Right cardiac atrium (tissue), 5 donors: ENCODE data around the gene RGS14. TPM values are rescaled to one million over a fixed set of nuclear protein-coding genes. Genes with fewer than 3 reads are reported as not detected.

ENCODE experiments used
- ATAC-seq, 2 donors: fragments of 200-7000 bp; cut with Tn5 transposase; one replicate each; pipeline versions ENCODE4 v1.8.0 to v1.9.1; 2020; ENCODE audit warnings: moderate library complexity in 2 of 2, mild to moderate bottlenecking in 1 of 2
- DNase-seq, 3 donors: peaks; one replicate each; pipeline ENCODE4 v3.0.0-alpha.2; 2020
- H3K27ac ChIP-seq: one replicate; pipeline ENCODE4 v1.5.1; 2013; ENCODE audit warnings: mild to moderate bottlenecking, low read length, control low read depth, moderate library complexity
- H3K27me3 ChIP-seq: one replicate; pipeline ENCODE4 v1.6.1; 2013; ENCODE audit not compliant: control insufficient read depth, insufficient read depth
- H3K4me1 ChIP-seq: one replicate; pipeline ENCODE4 v1.6.1; 2013; ENCODE audit warnings: low read length; ENCODE audit not compliant: control insufficient read depth, insufficient read depth
- H3K4me3 ChIP-seq: one replicate; pipeline ENCODE4 v1.5.1; 2013; ENCODE audit warnings: low read length, control low read depth
- H3K9me3 ChIP-seq: one replicate; pipeline ENCODE4 v1.6.1; 2013; ENCODE audit warnings: low read length; ENCODE audit not compliant: control insufficient read depth
- WGBS: extraction: QIAGEN DNeasy Blood & Tissue Kit; methylation state at CpG from one replicate; pipeline ENCODE4 v1.1.7; 2013; 5-methylcytosine and 5-hydroxymethylcytosine counted together
- intact Hi-C, 4 donors: fragments of 100-400 bp; cut with DNase I; formaldehyde crosslinking; loops; one replicate each; pipeline versions ENCODE4 v1.11.0 to v1.14.0; 2022 to 2023
- polyA plus RNA-seq: library from polyadenylated mRNA; stranded (reverse); fragments of 200-250 nt; gene quantifications from one replicate; pipeline ENCODE4 v1.2.3, GENCODE V29; 2013
- total RNA-seq, 4 donors: library from RNA; stranded (reverse); fragmentation: NEBNext Ultra II Directional; extraction: Animal tissue kit (Norgen Biotek cat#: 25700); gene quantifications; one replicate each; pipeline ENCODE4 v1.2.1, GENCODE V29; 2021
- donor health status: healthy with polysubstance abuse.
- donor health status: DM: no; HTN: yes; CAD: no.
- donor health status: DM: no; HTN: no; CAD: no.
- donor health status: DM: no; HTN: yes; CAD: no; lungs with severe emphysema.
- donor health status: DM: yes; HTN: yes; CAD: no.

RGS14 gene
- total and polyA plus RNA-seq, 5 donors: 3.8 to 5.1 (median 4.2) TPM

- intact Hi-C loops: no loop called here
- H3K27me3 ChIP-seq: no peaks in the 10 kb centered on the region
- ATAC-seq (no peak), DNase-seq (peak in 1 of 3 donors; percentile 23)
- WGBS: 91% methylated on average over 19 of the region's 19 CpGs
- no peaks in the 10 kb centered on the region for H3K4me1 ChIP-seq
- H3K9me3 ChIP-seq: no peaks in the 10 kb centered on the region
- H3K4me3 ChIP-seq: no peak overlapping the region
- H3K27ac ChIP-seq: no peak overlapping the region
These were observed 29.0 kb upstream of the RGS14 start for GRCh38 chr5:177328545-177329231.

- H3K4me1 ChIP-seq: no peaks in the 10 kb centered on the region
- H3K9me3 ChIP-seq: no peaks in the 10 kb centered on the region
- H3K27me3 ChIP-seq: no peaks in the 10 kb centered on the region
- WGBS: 86% methylated on average over 6 of the region's 6 CpGs
- no peak overlapping the region for H3K27ac ChIP-seq
- no peak overlapping the region for H3K4me3 ChIP-seq
- ATAC-seq (no peak), DNase-seq (peak in 1 of 3 donors; percentile 32)
- intact Hi-C loops: no loop called here
These were observed 27.8 kb upstream of the RGS14 start for GRCh38 chr5:177329883-177330282.

- H3K9me3 ChIP-seq: no peaks in the 10 kb centered on the region
- no peaks in the 10 kb centered on the region for H3K4me1 ChIP-seq
- DNase-seq (peak in 1 of 3 donors; percentile 57), ATAC-seq (no peak)
- no peak overlapping the region for H3K27ac ChIP-seq
- no peaks in the 10 kb centered on the region for H3K27me3 ChIP-seq
- 77% methylated on average over 27 of the region's 27 CpGs for WGBS
- H3K4me3 ChIP-seq: no peak overlapping the region
- intact Hi-C loops: no loop called here
These were observed 26.5 kb upstream of the RGS14 start for GRCh38 chr5:177330991-177331842.

DNA sequence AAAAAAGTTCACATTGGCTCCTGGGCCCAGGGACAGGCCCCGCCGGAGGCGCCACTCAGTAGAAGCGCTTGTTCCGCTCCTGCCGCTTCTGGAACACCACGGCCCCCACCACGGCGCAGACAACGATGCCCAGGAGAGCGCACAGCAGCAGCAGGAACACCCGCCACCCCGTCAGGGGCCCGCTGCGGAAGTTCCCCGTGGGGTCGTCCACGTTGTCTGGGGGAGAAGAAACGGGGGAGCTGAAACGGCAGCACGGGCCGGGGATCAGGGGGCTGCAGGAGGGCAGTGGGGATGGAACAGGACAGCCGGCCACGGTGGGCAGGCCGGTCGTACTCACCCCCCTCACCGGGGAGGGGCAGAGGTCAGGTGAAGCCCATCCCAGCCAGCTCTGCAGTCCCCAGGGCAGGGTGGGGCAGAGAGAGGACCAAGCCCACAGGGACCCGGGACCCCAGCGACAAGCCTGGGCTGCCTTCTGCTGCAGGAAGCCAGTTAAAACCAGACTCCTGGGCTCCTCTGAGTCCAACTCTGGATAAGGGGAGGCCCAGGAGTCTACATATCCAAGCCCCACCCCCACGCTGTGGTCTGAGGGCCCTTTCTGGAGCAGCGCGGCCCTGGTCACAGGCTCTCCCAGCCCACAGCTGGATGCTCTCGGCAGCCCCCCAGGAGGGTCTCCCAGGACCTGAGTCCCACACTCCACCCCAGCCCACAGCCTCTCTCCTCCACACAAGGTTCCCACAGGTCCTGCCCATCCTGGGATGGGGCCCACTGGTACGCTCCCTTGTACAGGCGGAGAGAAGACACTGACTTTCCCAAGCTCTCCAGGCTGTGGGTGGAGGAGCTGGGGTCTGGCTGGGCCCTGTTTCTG, 25.5 kb upstream of the RGS14 start:
- H3K4me3 ChIP-seq: no peak overlapping the region
- H3K27ac ChIP-seq: no peak overlapping the region
- intact Hi-C loops: no loop called here
- no peaks in the 10 kb centered on the region for H3K27me3 ChIP-seq
- WGBS: 90% methylated on average over 35 of the region's 35 CpGs
- H3K4me1 ChIP-seq: no peaks in the 10 kb centered on the region
- ATAC-seq: no peak
- H3K9me3 ChIP-seq: no peaks in the 10 kb centered on the region
- DNase-seq: peak in 1 of 3 donors; percentile 66

- intact Hi-C loops: no loop called here
- no peak for DNase-seq
- H3K27me3 ChIP-seq: no peaks in the 10 kb centered on the region
- no peak overlapping the region for H3K4me3 ChIP-seq
- H3K4me1 ChIP-seq: no peaks in the 10 kb centered on the region
- no peak for ATAC-seq
- 88% methylated on average over 13 of the region's 13 CpGs for WGBS
- no peak overlapping the region for H3K27ac ChIP-seq
- no peaks in the 10 kb centered on the region for H3K9me3 ChIP-seq
These were observed 24.8 kb upstream of the RGS14 start for GRCh38 chr5:177332896-177333260.

- Histone ChIP-seq H3K27me3 (no peaks in the 10 kb centered on the region), H3K4me1 (no peaks in the 10 kb centered on the region), H3K9me3 (no peaks in the 10 kb centered on the region), H3K27ac (no peak overlapping the region), H3K4me3 (no peak overlapping the region)
- DNase-seq (peak in 1 of 3 donors; percentile 31), ATAC-seq (no peak)
- WGBS: 88% methylated on average over 16 of the region's 16 CpGs
- intact Hi-C loops: no loop called here
These were observed 24.1 kb upstream of the RGS14 start for GRCh38 chr5:177333420-177334154.

GRCh38 chr5:177334155-177334551, 23.6 kb upstream of the RGS14 start:
- Histone ChIP-seq H3K27ac (no peak overlapping the region), H3K27me3 (no peaks in the 10 kb centered on the region), H3K4me1 (no peaks in the 10 kb centered on the region), H3K9me3 (no peaks in the 10 kb centered on the region), H3K4me3 (no peak overlapping the region)
- intact Hi-C loops: no loop called here
- ATAC-seq: no peak
- WGBS: 82% methylated on average over 15 of the region's 15 CpGs
- peak in 1 of 3 donors; percentile 45 for DNase-seq

DNA sequence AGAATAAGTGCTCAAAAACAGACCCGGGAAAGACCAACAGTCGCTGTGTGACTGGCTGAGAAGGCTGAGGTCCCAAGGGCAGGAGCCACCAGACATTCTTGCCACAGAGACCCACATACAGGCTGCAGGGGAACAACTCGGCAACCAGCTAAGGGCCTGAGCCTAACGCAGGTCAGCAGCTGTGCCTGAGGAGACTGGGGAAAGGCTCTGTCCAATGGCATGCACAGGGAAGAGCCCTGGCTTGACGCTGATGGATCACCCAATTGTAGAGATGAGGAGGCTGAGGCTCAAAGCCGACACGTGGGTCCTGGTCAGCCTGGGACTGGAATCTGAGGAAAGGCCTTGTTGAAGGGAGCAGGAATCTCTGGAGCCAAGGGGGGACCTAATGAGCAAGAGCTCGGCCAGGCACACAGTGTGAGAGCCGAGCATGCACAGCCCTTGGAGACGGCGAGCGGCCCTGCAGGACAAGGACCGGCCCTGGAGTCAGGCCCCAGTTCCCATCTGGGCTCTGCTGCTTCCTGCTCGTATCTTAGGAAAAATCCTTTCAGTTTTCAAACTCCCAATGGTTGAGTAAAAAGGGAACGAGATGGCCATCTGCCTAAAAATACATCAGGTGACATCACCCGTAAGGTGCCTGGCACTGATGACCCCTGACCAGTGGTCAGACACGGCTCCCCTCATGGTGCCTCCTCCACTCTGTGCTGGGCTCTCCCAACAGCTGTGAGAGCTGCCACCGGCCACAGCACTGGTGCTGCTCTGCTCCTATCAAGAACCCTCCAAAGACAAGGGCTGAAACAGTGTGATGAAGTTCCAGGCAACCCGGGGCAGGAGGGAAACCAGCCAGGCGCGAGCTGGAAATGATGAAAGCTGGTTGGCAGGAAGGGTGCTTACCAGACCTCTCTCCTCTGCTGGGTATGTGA, 22.7 kb upstream of the RGS14 start:
- Histone ChIP-seq H3K27me3 (no peaks in the 10 kb centered on the region), H3K27ac (no peak overlapping the region), H3K4me1 (no peaks in the 10 kb centered on the region), H3K4me3 (no peak overlapping the region), H3K9me3 (no peaks in the 10 kb centered on the region)
- DNase-seq (peak in 2 of 3 donors; percentile 69 to 71), ATAC-seq (peak; percentile 44 to 60)
- 79% methylated on average over 21 of the region's 21 CpGs for WGBS
- intact Hi-C loops: no loop called here

DNA sequence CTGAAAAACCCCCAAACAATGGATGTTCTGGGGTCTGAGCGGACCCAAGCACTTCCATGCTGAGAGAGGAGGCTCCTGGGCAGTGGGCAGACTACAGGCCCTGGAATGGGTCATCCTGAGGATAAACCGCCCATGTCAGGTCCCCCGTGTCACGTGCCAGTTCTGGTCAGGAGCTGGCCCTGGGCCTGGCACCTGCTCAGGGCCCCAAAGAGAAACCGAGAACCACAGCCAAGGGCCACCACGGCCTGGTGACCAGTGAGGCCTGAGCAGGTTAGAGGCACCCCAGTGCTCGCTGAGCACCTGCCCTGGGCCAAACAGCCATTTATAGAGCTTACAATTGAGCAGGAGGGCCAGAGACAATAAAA, 22.0 kb upstream of the RGS14 start:
- intact Hi-C loops: no loop called here
- no peaks in the 10 kb centered on the region for H3K27me3 ChIP-seq
- H3K4me3 ChIP-seq: no peak overlapping the region
- H3K9me3 ChIP-seq: no peaks in the 10 kb centered on the region
- H3K27ac ChIP-seq: no peak overlapping the region
- no peaks in the 10 kb centered on the region for H3K4me1 ChIP-seq
- peak; percentile 3 to 10 for ATAC-seq
- WGBS: 74% methylated on average over 7 of the region's 7 CpGs
- DNase-seq: peak in 1 of 3 donors; percentile 60

- peak in 1 of 3 donors; percentile 27 for DNase-seq
- Histone ChIP-seq H3K27ac (no peak overlapping the region), H3K4me1 (no peaks in the 10 kb centered on the region), H3K27me3 (no peaks in the 10 kb centered on the region), H3K4me3 (no peak overlapping the region), H3K9me3 (no peaks in the 10 kb centered on the region)
- WGBS: 70% methylated on average over 12 of the region's 12 CpGs
- no peak for ATAC-seq
- intact Hi-C loops: no loop called here
These were observed 21.6 kb upstream of the RGS14 start for GRCh38 chr5:177336112-177336511.
